Naive thymus-derived CD4-positive, alpha-beta T cell (primary cell): ENCODE data around the gene DNASE1L2. TPM values are rescaled to one million over a fixed set of nuclear protein-coding genes. Genes with fewer than 3 reads are reported as not detected.

Experiments used
- ATAC-seq: fragments of 150-1000 bp; cut with Tn5 transposase; 2 replicates; pipeline ENCODE4 v1.10.0; 2021; ENCODE audit warnings: mild to moderate bottlenecking, moderate library complexity
- CTCF ChIA-PET: fragments of 350-600 bp; sonication (Branson Sonifier 250); formaldehyde crosslinking; loops from one replicate; lab custom pipeline; 2021; ENCODE audit warnings: antibody characterized with exemption; lab: Charles Lee
- POLR2A ChIA-PET: fragments of 350-600 bp; sonication (Branson Sonifier 250); formaldehyde crosslinking; loops from one replicate; lab custom pipeline; 2021; ENCODE audit warnings: antibody characterized with exemption, inconsistent platforms; lab: Charles Lee
- DNase-seq, 9 donors: peaks; one replicate each; pipeline versions ENCODE4 v3.0.0 to v3.0.0-alpha.2; 2020 to 2022; ENCODE audit warnings: mixed read lengths in 1 of 9
- H3K27ac ChIP-seq: one replicate; pipeline ENCODE4 v1.7.0; 2013; ENCODE audit warnings: mild to moderate bottlenecking, low read depth, low read length, moderate library complexity
- H3K27me3 ChIP-seq, 2 donors: one replicate each; pipeline ENCODE4 v1.7.0; 2013; ENCODE audit warnings: low read length in 2 of 2, mild to moderate bottlenecking in 2 of 2, moderate library complexity in 2 of 2; ENCODE audit not compliant: control insufficient read depth in 2 of 2, insufficient read depth in 2 of 2
- H3K36me3 ChIP-seq, 3 experiments: 1 replicate in 2 of 3; 2 replicates in 1 of 3; pipeline ENCODE4 v1.7.0; 2013; ENCODE audit warnings: low read length in 3 of 3, mild to moderate bottlenecking in 3 of 3, moderate library complexity in 1 of 3; ENCODE audit not compliant: insufficient read depth in 3 of 3, control insufficient read depth in 2 of 3
- H3K4me1 ChIP-seq, 2 donors: one replicate each; pipeline ENCODE4 v1.7.0; 2013; ENCODE audit warnings: low read length in 2 of 2, mild to moderate bottlenecking in 2 of 2, moderate library complexity in 1 of 2; ENCODE audit not compliant: control insufficient read depth in 2 of 2, insufficient read depth in 2 of 2
- H3K4me3 ChIP-seq: 2 replicates; pipeline ENCODE4 v1.7.0; 2013; ENCODE audit warnings: mild to moderate bottlenecking, low read length
- H3K9me3 ChIP-seq, 3 experiments: 1 replicate in 2 of 3; 2 replicates in 1 of 3; pipeline ENCODE4 v1.7.0; 2013; ENCODE audit warnings: low read length in 3 of 3; ENCODE audit not compliant: control insufficient read depth in 2 of 3
- H3K27ac Mint-ChIP-seq, 9 donors: one replicate each; pipeline ENCODE4 v1.8.0; 2020 to 2022; ENCODE audit warnings: mixed read lengths in 9 of 9, mild to moderate bottlenecking in 8 of 9, moderate library complexity in 5 of 9, inconsistent platforms in 2 of 9
- H3K27me3 Mint-ChIP-seq, 5 donors: one replicate each; pipeline ENCODE4 v1.8.0; 2021 to 2022; ENCODE audit warnings: mixed read lengths in 5 of 5, mild to moderate bottlenecking in 1 of 5
- H3K36me3 Mint-ChIP-seq, 5 donors: one replicate each; pipeline ENCODE4 v1.8.0; 2020 to 2022; ENCODE audit warnings: mixed read lengths in 5 of 5, mild to moderate bottlenecking in 3 of 5, inconsistent platforms in 1 of 5
- H3K4me1 Mint-ChIP-seq, 7 donors: one replicate each; pipeline ENCODE4 v1.8.0; 2020 to 2022; ENCODE audit warnings: mixed read lengths in 7 of 7, mild to moderate bottlenecking in 3 of 7, inconsistent platforms in 1 of 7
- H3K4me3 Mint-ChIP-seq, 10 donors: one replicate each; pipeline ENCODE4 v1.8.0; 2020 to 2022; ENCODE audit warnings: mild to moderate bottlenecking in 10 of 10, mixed read lengths in 10 of 10, moderate library complexity in 6 of 10, inconsistent platforms in 2 of 10
- H3K9me3 Mint-ChIP-seq, 11 donors: one replicate each; pipeline ENCODE4 v1.8.0; 2020 to 2022; ENCODE audit warnings: mixed read lengths in 11 of 11, mild to moderate bottlenecking in 4 of 11, inconsistent platforms in 1 of 11, moderate library complexity in 1 of 11
- intact Hi-C, 2 donors: fragments of 100-400 bp; cut with micrococcal nuclease; formaldehyde crosslinking; loops; one replicate each; pipeline ENCODE4 v1.15.1; 2023
- polyA plus RNA-seq, 2 donors: library from polyadenylated mRNA; unstranded; fragments of 300-500 nt; fragmentation: Illumina TruSeq; gene quantifications; one replicate each; pipeline ENCODE4 v1.2.3, GENCODE V29; 2021
- total RNA-seq, 6 experiments: library from RNA in 5 of 6; stranded (reverse) in 5 of 6; gene quantifications; 1 replicate in 5 of 6; 2 replicates in 1 of 6; pipeline ENCODE4 v1.2.3 and lab custom pipeline; 2021 to 2026

The DNASE1L2 gene
- 1 to 10 TPM in 3 of 5 experiments, under 1 TPM in 2; 0.34 to 3.8 (median 2.2) TPM for total RNA-seq
- not detected for polyA plus RNA-seq
- total RNA-seq (lab: John Stamatoyannopoulos, UW), result 0.40 reads per million

- ATAC-seq, result no peak
- peaks cover 0 to 6% (median 0%) of the 10 kb centered on the region in 7 donors for H3K4me1 Mint-ChIP-seq
Observed at GRCh38 chr16:2236337-2237101, at the start of gene DNASE1L2. Gene DNASE1L2, plus strand, starts transcription at chr16:2236444. Its CDS starts 373 bp downstream, at chr16:2236817.

GRCh38 chr16:2186505-2186904 lies 49.7 kb upstream of the DNASE1L2 start:
- no peaks in the 10 kb centered on the region for H3K36me3 ChIP-seq
- no peak overlapping the region for H3K27ac ChIP-seq
- Mint-ChIP-seq H3K27me3 (no peaks in the 10 kb centered on the region), H3K9me3 (peaks cover 0 to 2% (median 0%) of the 10 kb centered on the region in 11 donors), H3K4me1 (peaks cover 0 to 2% (median 0%) of the 10 kb centered on the region in 7 donors), H3K36me3 (no peaks in the 10 kb centered on the region), H3K4me3 (no peak overlapping the region), H3K27ac (no peak overlapping the region)
- H3K27me3 ChIP-seq, result no peaks in the 10 kb centered on the region
- no peak overlapping the region for H3K4me3 ChIP-seq
- CTCF ChIA-PET, result no interaction called here
- DNase-seq (no peak), ATAC-seq (no peak)
- H3K4me1 ChIP-seq, result no peaks in the 10 kb centered on the region
- H3K9me3 ChIP-seq, result no peaks in the 10 kb centered on the region
- intact Hi-C loops, result no loop called here
- POLR2A ChIA-PET, result no interaction called here

More at GRCh38 chr16:2236337-2237101, at the start of gene DNASE1L2:
- no peak within 1 kb of the TSS for H3K4me3 Mint-ChIP-seq
- CTCF ChIA-PET, result no interaction called here
- H3K36me3 Mint-ChIP-seq, result peaks cover 0 to 19% (median 3%) of the 10 kb centered on the region in 5 donors
- no peaks in the 10 kb centered on the region for H3K4me1 ChIP-seq
- no peak within 1 kb of the TSS for H3K27ac ChIP-seq
- H3K27me3 ChIP-seq, result no peaks in the 10 kb centered on the region
- no peaks in the 10 kb centered on the region for H3K9me3 ChIP-seq
- no peak for DNase-seq
- no peak within 1 kb of the TSS for H3K27ac Mint-ChIP-seq
- no peak within 1 kb of the TSS for H3K4me3 ChIP-seq
- no peaks in the 10 kb centered on the region for H3K9me3 Mint-ChIP-seq
- no peaks in the 10 kb centered on the region for H3K27me3 Mint-ChIP-seq
- intact Hi-C loops, result no loop called here
- peaks cover 0 to 44% (median 3%) of the 10 kb centered on the region in 3 experiments for H3K36me3 ChIP-seq
- POLR2A ChIA-PET, result no interaction called here

GRCh38 chr16:2187212-2187611 lies 49.0 kb upstream of the DNASE1L2 start:
- no peaks in the 10 kb centered on the region for H3K36me3 Mint-ChIP-seq
- CTCF ChIA-PET, result interaction anchor here (0.7 kb wide), 1 partner anchor 21 kb away, joined by 3 read pairs; no protein-coding TSS in a partner anchor
- Histone ChIP-seq H3K36me3 (no peaks in the 10 kb centered on the region), H3K9me3 (no peaks in the 10 kb centered on the region), H3K27ac (no peak overlapping the region), H3K27me3 (no peaks in the 10 kb centered on the region), H3K4me1 (no peaks in the 10 kb centered on the region), H3K4me3 (no peak overlapping the region)
- ATAC-seq (no peak), DNase-seq (no peak)
- no peak overlapping the region for H3K27ac Mint-ChIP-seq
- POLR2A ChIA-PET, result no interaction called here
- intact Hi-C loops, result no loop called here
- no peak overlapping the region for H3K4me3 Mint-ChIP-seq
- no peaks in the 10 kb centered on the region for H3K27me3 Mint-ChIP-seq
- H3K4me1 Mint-ChIP-seq, result peaks cover 0 to 2% (median 0%) of the 10 kb centered on the region in 7 donors
- H3K9me3 Mint-ChIP-seq, result peaks cover 0 to under 1% (median 0%) of the 10 kb centered on the region in 11 donors

GRCh38 chr16:2188395-2188794 lies 47.8 kb upstream of the DNASE1L2 start:
- H3K27me3 ChIP-seq, result no peaks in the 10 kb centered on the region
- H3K36me3 Mint-ChIP-seq, result no peaks in the 10 kb centered on the region
- no peaks in the 10 kb centered on the region for H3K9me3 ChIP-seq
- no peak overlapping the region for H3K4me3 Mint-ChIP-seq
- POLR2A ChIA-PET, result no interaction called here
- no peaks in the 10 kb centered on the region for H3K27me3 Mint-ChIP-seq
- H3K36me3 ChIP-seq, result no peaks in the 10 kb centered on the region
- no peak overlapping the region for H3K27ac Mint-ChIP-seq
- CTCF ChIA-PET, result no interaction called here
- no peak overlapping the region for H3K27ac ChIP-seq
- no peaks in the 10 kb centered on the region for H3K9me3 Mint-ChIP-seq
- ATAC-seq (no peak), DNase-seq (no peak)
- no peak overlapping the region for H3K4me3 ChIP-seq
- H3K4me1 ChIP-seq, result no peaks in the 10 kb centered on the region
- H3K4me1 Mint-ChIP-seq, result no peaks in the 10 kb centered on the region
- intact Hi-C loops, result no loop called here

- Histone ChIP-seq H3K4me3 (no peak overlapping the region), H3K36me3 (no peaks in the 10 kb centered on the region), H3K27ac (no peak overlapping the region), H3K9me3 (no peaks in the 10 kb centered on the region), H3K27me3 (no peaks in the 10 kb centered on the region), H3K4me1 (no peaks in the 10 kb centered on the region)
- intact Hi-C loops, result no loop called here
- H3K4me1 Mint-ChIP-seq, result no peaks in the 10 kb centered on the region
- H3K9me3 Mint-ChIP-seq, result no peaks in the 10 kb centered on the region
- no peak overlapping the region for H3K27ac Mint-ChIP-seq
- ATAC-seq (no peak), DNase-seq (no peak)
- CTCF ChIA-PET, result no interaction called here
- POLR2A ChIA-PET, result no interaction called here
- peaks cover 0 to 3% (median 0%) of the 10 kb centered on the region in 5 donors for H3K27me3 Mint-ChIP-seq
- H3K36me3 Mint-ChIP-seq, result no peaks in the 10 kb centered on the region
- no peak overlapping the region for H3K4me3 Mint-ChIP-seq
Observed at GRCh38 chr16:2189252-2189893, 46.9 kb upstream of the DNASE1L2 start.

GRCh38 chr16:2190002-2190658 lies 46.1 kb upstream of the DNASE1L2 start:
- H3K36me3 Mint-ChIP-seq, result no peaks in the 10 kb centered on the region
- ATAC-seq (no peak), DNase-seq (no peak)
- no peaks in the 10 kb centered on the region for H3K9me3 Mint-ChIP-seq
- peaks cover 0 to 6% (median 4%) of the 10 kb centered on the region in 7 donors for H3K4me1 Mint-ChIP-seq
- H3K27me3 Mint-ChIP-seq, result peaks cover 0 to 11% (median 5%) of the 10 kb centered on the region in 5 donors
- H3K4me3 Mint-ChIP-seq, result no peak overlapping the region
- H3K27ac Mint-ChIP-seq, result no peak overlapping the region
- ChIA-PET POLR2A (no interaction called here), CTCF (no interaction called here)
- Histone ChIP-seq H3K4me3 (no peak overlapping the region), H3K9me3 (no peaks in the 10 kb centered on the region), H3K27ac (no peak overlapping the region), H3K27me3 (no peaks in the 10 kb centered on the region), H3K36me3 (no peaks in the 10 kb centered on the region), H3K4me1 (peaks cover 0 to 2% of the 10 kb centered on the region in 2 donors)
- intact Hi-C loops, result no loop called here
